Measurements from ENCODE around the gene GGT6.
"Not testable (repeated sequence)": the region's sequence is repeated elsewhere in the genome, so short reads cannot be mapped to it uniquely, and the experiment has no call there.

Gene GGT6

DNA sequence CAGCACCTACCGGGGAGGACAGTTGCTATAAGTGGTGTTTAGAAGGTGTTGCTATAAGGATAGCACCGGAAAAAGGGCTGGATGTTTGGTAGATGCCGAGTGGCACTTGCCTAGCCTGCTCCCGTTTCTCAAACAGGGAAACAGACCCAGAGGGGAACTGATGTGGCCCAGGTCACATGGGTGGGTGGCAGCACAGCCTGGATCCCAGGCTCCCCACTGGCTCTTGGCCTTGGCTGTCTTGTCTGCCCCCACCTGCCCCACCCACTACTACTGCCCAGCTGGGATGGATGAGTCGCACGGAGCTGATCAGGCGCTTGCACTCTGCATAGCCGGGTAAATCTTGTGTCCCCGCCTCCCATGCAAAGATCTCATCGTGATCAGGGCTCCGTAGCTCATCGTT lies 31.2 kb upstream of the GGT6 start:
- DNase-seq (ENCODE audit: low spot score): peak; percentile 40

DNA sequence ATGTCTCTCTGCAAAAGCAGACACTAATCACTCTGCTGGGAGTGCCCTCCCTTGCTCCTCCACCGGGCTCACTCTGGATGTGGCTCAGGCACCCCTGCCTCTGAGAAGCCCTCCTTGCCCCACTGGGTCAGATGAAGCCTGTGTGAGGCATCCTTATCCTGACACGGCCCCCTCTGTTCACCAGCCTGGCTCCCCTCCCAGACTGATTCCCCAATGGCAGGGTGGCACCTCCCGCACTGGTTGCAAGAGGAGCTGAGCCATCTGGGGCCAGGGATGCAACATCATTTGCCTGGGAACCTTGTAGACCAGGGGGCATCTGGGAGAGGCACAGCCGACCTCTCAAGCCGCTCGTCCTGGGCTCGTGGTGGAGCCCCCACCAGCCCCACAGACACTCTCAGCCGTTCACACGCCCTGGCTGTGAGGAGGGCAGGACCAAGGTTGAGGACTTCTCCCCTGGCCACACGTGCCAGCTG lies 30.6 kb upstream of the GGT6 start:
- no peak for DNase-seq (ENCODE audit: low spot score)

DNA sequence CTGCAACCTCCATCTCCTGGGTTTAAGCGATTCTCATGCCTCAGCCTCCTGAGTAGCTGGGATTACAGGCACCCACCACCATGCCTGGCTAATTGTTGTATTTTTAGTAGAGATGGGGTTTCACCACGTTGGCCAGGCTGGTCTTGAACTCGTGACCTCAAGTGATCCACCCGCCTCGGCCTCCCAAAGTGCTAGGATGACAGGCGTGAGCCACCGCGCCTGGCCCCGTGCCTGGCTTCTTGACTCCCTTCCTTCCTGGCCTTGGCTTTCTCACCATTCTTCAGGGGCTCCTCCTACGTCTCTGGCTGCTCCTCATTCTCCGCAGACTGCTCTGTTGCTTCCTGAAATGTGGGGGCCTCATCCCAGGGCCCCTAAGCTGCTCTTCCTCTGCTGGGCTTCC lies 29.7 kb upstream of the GGT6 start:
- not testable (repeated sequence) for DNase-seq (ENCODE audit: low spot score)

DNA sequence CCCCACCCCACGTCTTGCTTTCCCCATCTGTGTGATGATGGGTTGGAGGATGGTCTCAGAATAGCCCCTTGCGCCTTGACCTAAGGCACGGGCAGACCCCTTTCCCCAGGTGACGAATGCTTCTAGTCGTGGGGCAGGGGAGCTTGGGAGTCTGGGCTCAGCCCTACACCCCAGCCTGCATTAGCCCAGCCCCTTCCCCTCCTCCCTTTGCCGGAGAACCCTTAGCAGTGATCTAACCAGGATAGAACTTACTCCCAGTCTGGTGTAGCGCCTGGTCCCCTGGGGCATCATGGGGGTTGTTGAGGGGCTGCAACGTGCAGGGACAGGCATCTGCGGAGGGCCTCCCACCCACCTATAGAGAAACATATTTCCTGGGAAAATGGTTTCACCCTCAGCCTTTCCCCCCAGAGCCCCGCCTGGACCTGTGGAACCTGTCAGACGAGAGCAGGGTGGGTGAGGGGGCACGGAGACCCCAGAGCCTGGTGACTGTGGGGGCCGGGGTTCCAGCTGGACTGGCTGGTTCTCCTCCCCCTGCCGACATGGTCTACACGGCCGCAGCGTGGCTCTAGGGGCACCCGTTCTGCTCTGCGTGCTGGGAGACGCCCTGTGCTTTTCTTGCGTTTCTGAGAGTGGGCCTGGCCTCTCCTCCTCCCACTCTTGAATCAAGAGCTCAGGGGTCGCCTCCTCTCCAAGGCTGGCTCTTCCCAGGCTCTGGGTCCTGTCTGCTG lies 28.7 kb upstream of the GGT6 start:
- DNase-seq (ENCODE audit: low spot score): no peak

DNA sequence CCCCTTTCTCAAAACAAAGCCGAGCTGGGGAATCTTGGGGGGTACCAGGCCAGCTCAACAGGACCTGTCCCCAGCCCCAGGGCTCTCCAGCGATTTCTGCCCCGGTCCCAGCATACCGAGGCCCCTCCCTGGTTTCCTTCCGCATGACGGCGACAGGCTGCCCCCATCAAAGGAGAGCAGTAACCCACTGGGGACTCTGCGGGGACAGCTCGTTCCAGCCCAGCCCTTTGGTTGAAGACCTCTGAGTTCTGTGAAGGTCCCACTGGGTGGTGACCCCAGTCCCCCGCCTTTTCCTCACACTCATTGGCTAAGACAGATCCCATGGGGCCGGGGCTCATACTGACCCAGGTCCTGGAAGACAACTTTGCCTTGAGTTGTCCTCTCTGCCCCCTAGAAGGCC lies 28.0 kb upstream of the GGT6 start:
- no peak for DNase-seq (ENCODE audit: low spot score)

DNA sequence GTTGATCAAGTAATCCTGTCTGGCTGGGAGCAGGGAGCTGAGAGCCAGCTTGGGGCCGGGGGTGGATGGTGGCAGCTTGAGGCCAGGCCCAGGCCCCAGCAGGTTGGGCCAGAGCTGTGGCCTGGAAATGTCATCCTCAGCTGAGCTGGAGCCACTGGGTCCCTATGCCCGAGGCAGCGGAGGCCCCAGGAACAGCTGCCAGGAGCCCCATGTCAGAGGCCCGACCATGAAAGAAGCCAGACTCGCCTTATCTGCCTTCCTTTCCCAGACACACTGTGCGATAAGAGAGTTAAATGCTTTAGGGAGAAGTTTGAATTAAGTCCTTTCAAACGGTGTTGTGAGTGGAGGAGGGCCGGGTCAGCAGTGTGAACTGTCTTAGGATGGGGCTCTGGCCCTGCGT lies 27.4 kb upstream of the GGT6 start:
- DNase-seq (ENCODE audit: low spot score): no peak

DNA sequence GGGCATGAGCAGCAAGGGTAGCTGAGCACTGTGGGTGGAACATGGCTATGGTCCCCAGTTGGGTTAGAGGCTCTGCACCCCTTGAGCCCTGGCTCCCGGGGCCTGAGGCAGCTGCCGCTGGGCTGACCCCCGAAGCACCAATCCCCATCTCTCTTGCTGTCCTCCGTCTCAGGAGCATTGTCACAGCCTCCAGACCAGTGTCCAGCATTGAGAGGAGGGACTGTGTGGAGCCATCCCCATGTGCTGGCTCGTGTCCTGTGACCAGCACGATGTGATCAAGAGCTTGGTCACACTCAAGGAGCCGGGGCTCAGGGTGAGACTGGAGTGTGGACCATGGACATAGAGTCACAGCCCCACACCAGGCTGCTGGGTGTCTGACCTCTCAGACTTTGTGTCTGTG lies 26.8 kb upstream of the GGT6 start:
- no peak for DNase-seq (ENCODE audit: low spot score)

DNA sequence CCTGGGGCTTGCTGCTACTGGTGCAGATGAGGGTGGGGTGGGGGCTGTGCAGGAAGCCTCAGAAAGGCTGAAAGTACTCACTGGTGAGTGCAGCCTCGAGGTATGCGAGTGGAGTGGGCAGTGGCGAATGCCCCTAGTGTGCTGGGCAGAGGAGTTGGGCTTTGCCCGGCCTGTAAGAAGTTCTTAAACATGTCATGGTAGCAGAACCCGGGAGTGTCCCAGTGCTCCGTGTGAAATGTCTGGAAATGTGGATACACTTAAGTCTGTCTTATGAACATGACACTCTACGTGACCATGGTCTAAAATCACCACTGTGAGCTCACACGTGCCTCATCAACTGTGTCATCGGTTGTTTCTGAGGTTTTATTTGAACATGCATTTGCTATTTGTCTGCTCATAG lies 25.7 kb upstream of the GGT6 start:
- no peak for DNase-seq (ENCODE audit: low spot score)

DNA sequence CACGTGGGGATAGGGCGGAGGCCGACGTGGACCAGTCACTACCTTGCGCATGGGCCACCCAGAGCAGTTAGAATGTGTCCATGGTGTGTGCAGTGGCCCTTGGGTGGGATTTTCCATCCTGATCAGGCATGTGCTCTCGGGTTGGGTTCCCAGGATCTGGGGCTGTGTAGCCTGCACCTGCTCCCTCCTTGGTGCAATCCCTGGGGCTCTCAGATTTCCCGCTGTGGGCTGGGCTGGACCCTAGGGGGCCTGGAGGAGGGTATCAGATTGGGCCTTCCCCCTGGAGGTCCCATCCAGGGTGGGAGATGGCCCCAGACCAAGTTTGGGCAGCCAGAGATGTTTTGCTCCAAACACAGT lies 25.2 kb upstream of the GGT6 start:
- no peak for DNase-seq (ENCODE audit: low spot score)

DNA sequence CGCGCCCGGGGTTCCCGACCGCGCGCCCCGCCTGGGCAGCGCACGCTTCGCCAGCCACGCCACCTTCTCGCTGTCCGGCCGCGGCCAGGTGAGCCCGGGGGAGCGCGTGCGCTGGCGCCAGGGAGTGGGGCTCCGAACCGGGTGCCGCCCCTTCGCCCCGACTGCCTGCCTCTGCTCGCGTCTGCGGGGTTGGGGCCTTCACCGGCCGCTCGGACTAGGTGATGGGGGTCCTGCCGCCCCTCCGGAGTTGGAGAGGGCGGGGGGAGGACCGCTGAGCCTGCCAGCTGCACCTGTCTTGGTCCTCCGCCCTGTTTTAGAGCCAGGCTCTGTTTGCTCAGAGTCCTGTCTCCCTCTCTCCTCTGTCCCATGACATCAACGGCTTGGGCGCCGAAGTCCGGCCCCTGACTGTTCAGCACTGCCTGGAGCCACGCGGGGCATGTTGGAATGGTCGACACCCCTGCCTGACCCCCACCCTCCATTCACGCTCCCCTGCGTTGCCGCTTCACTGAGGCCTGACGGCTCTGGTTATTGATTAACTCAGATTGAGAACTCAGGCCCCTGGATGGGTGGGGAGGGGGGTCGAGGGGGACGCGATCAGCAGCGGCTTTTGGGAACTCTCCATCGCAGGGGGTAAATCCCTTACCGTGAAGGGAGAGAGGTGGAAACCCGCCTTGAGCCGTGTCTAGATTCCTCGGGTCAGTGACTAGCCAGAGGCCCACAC lies 24.7 kb upstream of the GGT6 start:
- DNase-seq (ENCODE audit: low spot score): no peak

DNA sequence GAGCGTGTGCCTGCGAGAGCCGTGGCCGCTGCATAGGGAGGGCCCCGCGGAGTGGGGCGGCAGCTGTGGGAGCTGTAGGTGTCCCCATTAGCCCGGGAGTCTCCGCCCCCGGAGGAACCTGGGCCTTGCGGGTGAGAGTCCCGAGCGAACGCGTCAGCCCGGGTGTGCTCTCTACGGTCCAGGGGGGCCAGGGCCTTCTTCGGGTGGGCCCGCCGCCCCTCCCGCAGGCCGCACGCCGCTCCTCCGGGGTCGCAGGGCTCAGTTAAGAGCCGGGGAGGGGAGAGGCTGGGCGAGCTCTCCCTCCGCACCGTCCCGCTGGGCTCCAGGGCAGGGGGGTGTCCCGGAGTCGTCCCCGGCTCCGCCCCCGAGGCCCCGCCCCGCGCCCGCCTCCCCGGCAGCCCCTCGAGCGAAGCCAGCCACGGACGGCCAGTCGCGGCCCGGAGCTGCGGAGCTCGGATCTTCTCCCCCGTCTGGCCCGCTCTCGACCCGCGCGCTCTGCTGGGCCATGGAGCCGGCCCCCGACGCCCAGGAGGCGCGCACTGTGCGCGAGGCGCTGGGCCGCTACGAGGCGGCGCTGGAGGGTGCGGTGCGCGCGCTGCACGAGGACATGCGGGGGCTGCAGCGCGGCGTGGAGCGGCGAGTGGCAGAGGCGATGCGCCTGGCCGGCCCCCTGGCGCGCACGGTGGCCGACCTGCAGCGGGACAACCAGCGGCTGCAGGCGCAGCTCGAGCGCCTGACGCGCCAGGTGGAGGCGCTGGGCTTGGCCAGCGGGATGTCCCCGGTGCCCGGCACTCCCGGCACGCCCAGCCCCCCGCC lies 23.9 kb upstream of the GGT6 start, which contains the start of gene SMTNL2:
Gene SMTNL2, plus strand, starts transcription at position 429 of the 816 bp plus-strand sequence. Its CDS starts 77 bp downstream, at position 506.
- no peak for DNase-seq (ENCODE audit: low spot score)

DNA sequence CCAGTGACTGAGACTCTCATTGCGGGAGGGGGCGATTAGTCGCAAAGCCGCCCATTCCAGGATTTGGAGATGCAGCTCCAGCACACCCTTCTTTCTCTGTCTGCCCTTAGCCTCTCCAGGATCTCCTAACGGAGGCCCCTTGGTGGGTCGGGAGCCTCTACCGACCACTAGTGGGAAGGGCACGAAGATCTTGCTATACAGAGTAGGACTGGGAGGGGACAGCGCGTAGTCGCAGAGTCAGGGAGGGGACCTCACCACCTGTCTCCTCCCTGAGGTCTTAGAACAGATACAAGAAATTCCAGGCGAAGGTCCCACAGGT lies 23.4 kb upstream of the GGT6 start:
- DNase-seq (ENCODE audit: low spot score): no peak

DNA sequence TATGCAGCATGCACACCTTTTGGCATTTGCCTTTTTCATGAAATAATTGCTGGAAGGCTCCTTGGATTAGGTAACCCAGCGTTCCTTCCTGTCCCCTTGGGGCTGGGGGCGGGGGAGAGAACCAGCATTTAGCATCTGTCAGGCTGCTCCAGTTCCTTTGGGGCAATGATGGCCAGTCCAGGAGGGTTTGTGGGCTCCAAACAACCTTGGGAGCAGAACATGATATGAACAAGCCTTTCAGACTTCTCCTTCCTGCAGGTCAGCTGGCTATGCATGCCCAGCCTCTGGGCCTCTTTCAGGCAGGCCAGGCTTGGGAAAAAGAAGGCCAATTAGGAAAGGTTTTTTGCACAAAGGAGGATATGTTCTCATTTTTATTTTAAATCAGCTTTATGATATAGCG lies 22.8 kb upstream of the GGT6 start:
- no peak for DNase-seq (ENCODE audit: low spot score)

DNA sequence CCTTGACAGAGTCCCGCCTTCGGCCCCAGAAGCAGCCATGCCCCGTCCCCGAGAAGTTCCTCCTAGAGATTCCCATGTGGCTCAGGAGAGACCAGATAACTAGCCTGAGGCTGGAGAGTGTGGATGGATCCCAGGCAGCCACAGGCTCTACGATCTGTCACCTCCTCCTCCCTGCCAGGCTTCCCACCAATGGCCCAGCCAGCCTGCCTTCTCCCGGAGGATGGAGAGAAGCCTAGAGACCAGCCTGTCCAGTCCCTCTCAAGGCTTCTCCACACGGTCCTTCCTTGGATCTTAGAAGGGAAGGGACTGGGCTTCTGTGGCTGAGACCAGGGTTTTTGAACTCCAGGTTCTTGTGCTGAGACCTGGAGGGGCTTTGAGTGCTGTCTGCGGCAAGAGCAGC lies 22.3 kb upstream of the GGT6 start:
- DNase-seq (ENCODE audit: low spot score): no peak

DNA sequence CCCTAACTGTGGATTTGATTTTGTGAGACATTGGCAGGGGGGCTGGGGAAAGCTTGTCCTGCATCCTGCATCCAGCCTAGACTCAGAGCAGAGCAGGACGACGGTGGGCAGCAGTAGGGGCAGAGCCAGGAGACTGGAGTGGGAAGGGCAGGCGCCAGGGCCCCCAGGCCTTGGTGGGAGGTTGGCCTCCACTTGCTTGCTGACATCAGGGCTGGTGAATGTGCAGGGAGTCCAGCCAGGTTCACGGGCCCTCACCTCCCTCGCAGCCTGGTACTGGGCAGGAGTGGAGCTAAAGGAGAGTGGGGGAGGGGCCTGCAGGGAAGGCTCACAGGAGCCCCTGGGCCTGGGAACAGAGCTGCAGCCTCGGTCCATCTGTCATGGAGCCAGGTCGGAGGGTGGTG lies 21.7 kb upstream of the GGT6 start:
- no peak for DNase-seq (ENCODE audit: low spot score)

DNA sequence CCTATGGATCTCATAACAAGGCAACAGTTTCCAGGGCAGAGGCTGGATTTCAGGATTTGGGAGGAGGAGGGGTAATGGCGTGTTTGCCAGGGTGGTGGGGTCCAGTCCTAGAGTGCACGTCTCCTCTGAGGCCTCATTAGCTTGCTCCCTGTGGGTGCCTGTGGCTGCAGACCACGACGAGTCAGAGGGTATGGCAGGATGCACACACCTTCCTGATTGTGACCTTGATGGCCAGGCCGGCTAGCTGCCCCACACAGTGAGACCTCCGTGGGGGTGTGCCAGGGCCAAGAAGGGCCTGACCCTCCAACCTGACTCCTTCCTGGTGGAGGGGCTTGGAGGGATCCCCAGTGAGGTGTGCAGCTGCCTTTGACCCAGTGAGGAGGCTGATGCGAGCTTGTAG lies 19.9 kb upstream of the GGT6 start:
- DNase-seq (ENCODE audit: low spot score): no peak

DNA sequence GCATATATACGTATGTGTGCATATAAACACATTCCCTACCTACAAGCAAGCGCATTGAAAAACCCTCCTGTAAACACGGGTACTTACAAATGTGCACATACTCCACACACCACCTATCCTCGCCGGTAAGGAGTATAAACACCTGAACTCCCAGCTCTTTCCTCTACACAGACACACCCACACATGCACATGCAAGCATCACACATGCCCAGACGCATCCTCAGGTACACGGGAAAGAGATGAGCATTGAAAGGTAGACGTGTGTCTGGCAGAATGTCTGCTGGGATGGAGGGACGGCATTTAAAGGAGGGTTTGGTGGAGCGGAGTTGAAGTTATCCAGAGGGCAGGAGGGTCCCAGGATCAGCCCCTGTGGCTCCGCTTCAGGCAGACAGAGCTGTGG lies 19.3 kb upstream of the GGT6 start:
- DNase-seq (ENCODE audit: low spot score): no peak

DNA sequence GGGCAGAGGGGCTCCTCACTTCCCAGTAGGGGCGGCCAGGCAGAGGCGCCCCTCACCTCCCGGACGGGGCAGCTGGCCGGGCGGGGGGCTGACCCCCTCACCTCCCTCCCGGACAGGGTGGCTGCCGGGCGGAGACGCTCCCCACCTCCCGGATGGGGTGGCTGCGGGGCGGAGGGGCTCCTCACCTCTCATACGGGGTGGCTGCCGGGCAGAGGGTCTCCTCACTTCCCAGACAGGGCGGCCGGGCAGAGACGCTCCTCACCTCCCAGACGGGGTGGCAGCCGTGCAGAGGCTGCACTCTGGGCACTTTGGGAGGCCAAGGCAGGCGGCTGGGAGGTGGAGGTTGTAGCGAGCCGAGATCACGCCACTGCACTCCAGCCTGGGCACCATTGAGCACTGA lies 18.0 kb upstream of the GGT6 start:
- DNase-seq (ENCODE audit: low spot score): not testable (repeated sequence)

DNA sequence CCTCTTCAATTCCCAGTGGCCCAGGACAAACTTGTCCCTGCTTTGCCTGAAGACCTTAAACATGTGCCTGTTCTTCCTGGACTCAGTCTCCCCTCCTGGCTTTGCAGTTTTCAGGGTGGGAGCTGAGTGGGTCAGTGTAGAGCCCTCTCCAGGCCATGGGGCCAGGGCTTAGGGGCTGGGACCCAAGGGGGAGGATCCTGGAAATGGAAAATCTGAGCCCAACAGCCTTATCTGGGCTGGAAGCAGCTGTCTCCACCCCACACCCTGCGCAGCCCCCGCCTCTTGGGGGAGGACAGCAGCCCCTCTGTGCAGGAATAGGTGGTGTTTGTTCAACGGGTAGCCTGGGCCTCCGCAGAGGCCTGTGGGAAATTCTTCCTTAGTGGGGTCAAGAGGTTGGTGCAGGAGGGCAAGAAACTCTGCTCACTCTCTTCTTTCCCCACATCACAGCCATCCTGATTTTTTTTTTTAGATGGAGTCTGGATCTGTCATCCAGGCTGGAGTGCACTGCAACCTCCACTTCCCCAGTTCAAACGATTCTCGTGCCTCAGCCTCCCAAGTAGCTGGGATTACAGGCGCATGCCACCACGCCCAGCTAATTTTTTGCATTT lies 17.1 kb upstream of the GGT6 start:
- DNase-seq (ENCODE audit: low spot score): no peak

DNA sequence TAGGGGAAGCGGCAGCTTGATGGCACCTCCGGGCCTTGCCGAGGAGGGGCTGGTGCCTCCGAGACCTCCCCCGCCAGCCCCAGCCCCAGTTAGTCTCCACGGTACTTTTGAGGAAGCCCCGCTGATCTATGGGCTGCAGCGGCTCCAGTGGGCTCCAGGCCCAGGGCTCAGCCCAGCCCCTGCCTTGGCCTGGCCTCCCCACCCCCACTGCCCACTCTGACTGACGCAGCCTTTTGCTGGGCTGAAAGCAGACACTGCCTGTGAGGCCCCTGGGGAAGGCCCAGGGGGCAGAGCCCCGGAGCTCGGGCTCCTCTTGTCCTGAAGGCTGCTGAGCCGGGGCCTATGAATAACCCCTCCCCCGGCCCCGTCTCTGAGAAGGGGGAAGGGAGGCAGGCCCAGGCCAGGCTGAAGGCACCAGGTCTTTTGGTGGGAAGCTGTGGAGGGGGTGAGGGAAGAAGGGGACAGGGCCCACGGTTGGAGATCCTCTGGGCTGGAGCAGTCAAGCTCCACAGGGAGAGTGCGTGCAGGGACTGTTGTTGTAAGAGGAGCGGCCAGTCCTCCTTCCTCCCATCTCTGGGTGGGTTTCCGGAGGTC lies 16.4 kb upstream of the GGT6 start:
- DNase-seq (ENCODE audit: low spot score): no peak

DNA sequence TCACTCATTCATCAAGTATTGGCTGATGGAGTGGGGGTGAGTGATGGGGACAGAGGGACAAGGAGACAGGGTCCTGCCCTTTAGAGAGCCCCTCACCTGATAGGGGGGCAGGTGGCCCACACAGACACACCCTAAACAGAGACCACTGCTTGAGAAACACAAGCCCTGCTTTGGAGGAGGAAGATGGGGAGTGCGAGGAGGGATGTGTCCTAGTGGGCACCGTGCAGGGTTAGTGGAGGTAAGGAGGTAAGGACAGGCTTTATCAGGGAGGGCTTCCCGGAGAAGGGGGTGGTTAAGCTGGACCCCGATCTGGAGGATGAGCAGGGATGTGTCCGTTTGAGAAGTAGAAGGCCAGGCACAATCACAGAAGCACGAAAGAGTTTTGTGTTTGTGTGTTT lies 15.8 kb upstream of the GGT6 start:
- no peak for DNase-seq (ENCODE audit: low spot score)

DNA sequence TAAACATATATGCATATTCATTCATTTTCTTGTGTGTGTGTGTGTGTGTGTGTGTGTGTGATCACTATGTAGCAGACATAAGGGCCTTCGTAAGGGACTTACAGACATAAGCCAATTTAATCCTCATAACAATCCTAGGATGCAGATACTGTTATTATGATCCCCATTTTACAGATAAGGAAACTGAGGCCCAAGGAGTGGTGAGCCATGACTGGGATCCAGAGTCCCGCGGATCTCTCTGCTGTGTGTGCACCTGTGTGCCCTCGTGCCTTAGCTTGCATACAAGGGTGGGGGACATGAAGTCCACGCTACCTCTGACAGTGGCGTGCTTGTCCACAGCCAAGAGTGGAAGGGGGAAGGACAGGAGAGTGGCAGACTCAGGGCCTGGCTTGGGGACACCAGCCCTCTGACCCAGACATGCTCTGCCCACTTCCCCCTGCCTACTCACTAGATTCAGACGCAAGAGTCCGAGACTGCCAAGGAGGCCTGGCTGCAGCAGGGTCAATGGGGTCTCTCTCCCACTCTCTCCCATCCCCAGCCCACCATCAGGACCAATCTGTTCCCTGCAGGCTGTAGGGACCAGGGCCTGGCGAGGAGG lies 14.2 kb upstream of the GGT6 start:
- no peak for DNase-seq (ENCODE audit: low spot score)

Data from COLO829 (cell line).